Muscle layer of colon (tissue), 2 donors: ENCODE measurements around the gene TMEM200A.
"Not testable (repeated sequence)": the region's sequence is repeated elsewhere in the genome, so short reads cannot be mapped to it uniquely, and the experiment has no call there.

Experiments
- H3K27ac ChIP-seq: one replicate; pipeline ENCODE4 v1.7.0; 2013; ENCODE audit warnings: low read depth, mild to moderate bottlenecking, low read length, moderate library complexity
- H3K27me3 ChIP-seq, 2 donors: one replicate each; pipeline ENCODE4 v1.7.0; 2013; ENCODE audit warnings: low read length in 2 of 2, mild to moderate bottlenecking in 2 of 2; ENCODE audit not compliant: insufficient read depth in 2 of 2, control insufficient read depth in 1 of 2
- H3K36me3 ChIP-seq: one replicate; pipeline ENCODE4 v1.7.0; 2013; ENCODE audit warnings: mild to moderate bottlenecking, low read length; ENCODE audit not compliant: insufficient read depth
- H3K4me1 ChIP-seq: one replicate; pipeline ENCODE4 v1.7.0; 2013; ENCODE audit warnings: mild to moderate bottlenecking, low read length; ENCODE audit not compliant: insufficient read depth
- H3K4me3 ChIP-seq, 2 donors: one replicate each; pipeline ENCODE4 v1.7.0; 2013; ENCODE audit warnings: low read length in 2 of 2, low read depth in 1 of 2, mild to moderate bottlenecking in 1 of 2, moderate library complexity in 1 of 2
- H3K9ac ChIP-seq: one replicate; pipeline ENCODE4 v1.7.0; 2013; ENCODE audit warnings: low read length
- H3K9me3 ChIP-seq: one replicate; pipeline ENCODE4 v1.7.0; 2013; ENCODE audit warnings: mild to moderate bottlenecking, low read length
- donor health status: abdominal sarcoma.
- donor health status: Adenocarcinoma of cecum.

TMEM200A gene

GRCh38 chr6:130365166-130366106 lies at the start of gene TMEM200A:
TMEM200A (plus strand) TSS chr6:130366017; CDS start chr6:130440423, 74,406 bp downstream.
- Histone ChIP-seq H3K4me3 (peak within 1 kb of the TSS; percentile 51 to 75), H3K9me3 (no peaks in the 10 kb centered on the region), H3K36me3 (no peaks in the 10 kb centered on the region), H3K27me3 (peaks cover 18 to 24% of the 10 kb centered on the region in 2 donors), H3K9ac (no peak within 1 kb of the TSS), H3K27ac (no peak within 1 kb of the TSS), H3K4me1 (peaks cover 6% of the 10 kb centered on the region)

GRCh38 chr6:130320908-130321307 lies 44.9 kb upstream of the TMEM200A start:
- Histone ChIP-seq H3K36me3 (no peaks in the 10 kb centered on the region), H3K27me3 (no peaks in the 10 kb centered on the region), H3K4me1 (no peaks in the 10 kb centered on the region), H3K9me3 (no peaks in the 10 kb centered on the region), H3K27ac (no peak overlapping the region), H3K4me3 (no peak overlapping the region), H3K9ac (no peak overlapping the region)

- Histone ChIP-seq H3K9me3 (no peaks in the 10 kb centered on the region), H3K27me3 (no peaks in the 10 kb centered on the region), H3K27ac (no peak overlapping the region), H3K4me3 (no peak overlapping the region), H3K36me3 (no peaks in the 10 kb centered on the region), H3K4me1 (no peaks in the 10 kb centered on the region), H3K9ac (no peak overlapping the region)
These were observed 43.0 kb upstream of the TMEM200A start for GRCh38 chr6:130322673-130323268.

- Histone ChIP-seq H3K27ac (no peak overlapping the region), H3K9ac (no peak overlapping the region), H3K9me3 (no peaks in the 10 kb centered on the region), H3K36me3 (no peaks in the 10 kb centered on the region), H3K4me3 (no peak overlapping the region), H3K27me3 (no peaks in the 10 kb centered on the region), H3K4me1 (no peaks in the 10 kb centered on the region)
These were observed 41.2 kb upstream of the TMEM200A start for GRCh38 chr6:130324657-130325056.

- Histone ChIP-seq H3K4me3 (no peak overlapping the region), H3K27me3 (no peaks in the 10 kb centered on the region), H3K4me1 (no peaks in the 10 kb centered on the region), H3K27ac (no peak overlapping the region), H3K36me3 (no peaks in the 10 kb centered on the region), H3K9me3 (no peaks in the 10 kb centered on the region), H3K9ac (no peak overlapping the region)
These were observed 39.3 kb upstream of the TMEM200A start for GRCh38 chr6:130326496-130326895.

- H3K27ac ChIP-seq = no peak overlapping the region
- no peaks in the 10 kb centered on the region for H3K27me3 ChIP-seq
- no peaks in the 10 kb centered on the region for H3K9me3 ChIP-seq
- H3K36me3 ChIP-seq = no peaks in the 10 kb centered on the region
- no peak overlapping the region for H3K9ac ChIP-seq
- no peaks in the 10 kb centered on the region for H3K4me1 ChIP-seq
- no peak overlapping the region for H3K4me3 ChIP-seq
These were observed 28.3 kb upstream of the TMEM200A start for GRCh38 chr6:130337534-130337933.

- H3K27ac ChIP-seq, H3K4me1 ChIP-seq, H3K9me3 ChIP-seq, H3K36me3 ChIP-seq, H3K9ac ChIP-seq, H3K4me3 ChIP-seq, H3K27me3 ChIP-seq: not testable (repeated sequence)
These were observed 19.5 kb upstream of the TMEM200A start for GRCh38 chr6:130346324-130346723.

GRCh38 chr6:130354322-130354721 lies 11.5 kb upstream of the TMEM200A start:
- no peaks in the 10 kb centered on the region for H3K4me1 ChIP-seq
- H3K36me3 ChIP-seq = no peaks in the 10 kb centered on the region
- no peak overlapping the region for H3K27ac ChIP-seq
- H3K9me3 ChIP-seq = no peaks in the 10 kb centered on the region
- H3K4me3 ChIP-seq = no peak overlapping the region
- H3K9ac ChIP-seq = no peak overlapping the region
- no peaks in the 10 kb centered on the region for H3K27me3 ChIP-seq

GRCh38 chr6:130355572-130355971 lies 10.2 kb upstream of the TMEM200A start:
- H3K27me3 ChIP-seq = no peaks in the 10 kb centered on the region
- H3K4me1 ChIP-seq = no peaks in the 10 kb centered on the region
- H3K27ac ChIP-seq = no peak overlapping the region
- no peaks in the 10 kb centered on the region for H3K36me3 ChIP-seq
- no peak overlapping the region for H3K4me3 ChIP-seq
- H3K9ac ChIP-seq = no peak overlapping the region
- H3K9me3 ChIP-seq = no peaks in the 10 kb centered on the region

- Histone ChIP-seq H3K27me3 (no peaks in the 10 kb centered on the region), H3K4me1 (no peaks in the 10 kb centered on the region), H3K36me3 (no peaks in the 10 kb centered on the region), H3K27ac (no peak overlapping the region), H3K9me3 (no peaks in the 10 kb centered on the region), H3K4me3 (no peak overlapping the region), H3K9ac (no peak overlapping the region)
These were observed 8.4 kb upstream of the TMEM200A start for GRCh38 chr6:130357436-130357835.

- Histone ChIP-seq H3K9ac (no peak overlapping the region), H3K4me1 (no peaks in the 10 kb centered on the region), H3K9me3 (no peaks in the 10 kb centered on the region), H3K27ac (no peak overlapping the region), H3K36me3 (no peaks in the 10 kb centered on the region), H3K27me3 (peaks cover 0 to 2% of the 10 kb centered on the region in 2 donors), H3K4me3 (no peak overlapping the region)
These were observed 6.1 kb upstream of the TMEM200A start for GRCh38 chr6:130359736-130360135.
